HG03469 (cell line): Measurements from ENCODE around the gene LRRC4B.

ENCODE experiments used
- ATAC-seq: cut with Tn5 transposase; IDR thresholded peaks from one replicate; pipeline ENCODE4 v1.9.1; 2021; ENCODE audit warnings: mild to moderate bottlenecking, moderate library complexity, moderate number of reproducible peaks; ENCODE audit not compliant: unreplicated experiment

The LRRC4B gene

DNA sequence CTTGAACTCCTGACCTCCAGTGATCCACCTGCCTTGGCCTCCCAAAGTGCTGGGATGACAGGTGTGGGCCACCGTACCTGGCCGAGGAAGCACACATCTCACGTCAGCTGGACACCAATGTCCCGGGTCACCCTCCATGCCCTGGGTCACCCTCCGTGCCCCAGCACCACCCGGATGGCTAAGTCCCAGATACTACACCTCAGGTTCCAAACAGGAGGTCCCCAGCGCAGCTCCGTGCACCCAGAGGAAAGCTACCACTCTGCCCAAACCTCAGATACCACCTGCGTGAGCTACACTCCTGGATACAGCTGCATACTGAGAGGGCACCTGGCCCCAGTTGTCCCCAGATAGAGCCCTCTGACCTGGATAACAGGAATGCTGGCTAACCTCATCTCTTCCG, 14.0 kb downstream of the LRRC4B start:
- no peak for ATAC-seq

DNA sequence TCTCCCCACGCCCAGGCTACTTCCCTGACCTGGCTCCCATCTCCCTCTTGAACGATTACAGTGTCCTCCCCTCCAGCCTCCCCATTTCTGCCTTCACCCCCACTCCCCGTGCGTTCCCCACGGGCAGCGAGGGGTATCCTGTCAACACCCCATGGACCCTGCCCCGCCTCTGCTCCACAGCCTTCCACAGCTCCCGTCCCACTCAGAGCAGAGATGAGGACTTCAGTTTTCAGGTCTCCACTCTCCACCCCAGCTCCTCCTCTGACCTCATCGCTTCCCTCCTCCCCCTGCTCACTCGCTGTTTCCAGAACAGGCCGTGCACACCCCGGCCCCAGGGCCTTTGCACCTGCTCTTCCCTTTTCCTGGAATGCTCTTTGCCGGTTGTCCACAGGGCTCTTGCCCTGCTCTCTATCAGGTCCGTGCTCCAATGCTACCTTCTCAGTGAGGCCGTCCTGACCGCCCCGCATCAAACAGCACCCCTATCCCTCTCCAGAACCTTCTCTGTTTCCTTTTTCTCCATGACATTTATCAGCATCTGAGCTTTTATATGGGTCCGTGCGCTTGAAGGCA, 15.0 kb downstream of the LRRC4B start:
- ATAC-seq: no peak

DNA sequence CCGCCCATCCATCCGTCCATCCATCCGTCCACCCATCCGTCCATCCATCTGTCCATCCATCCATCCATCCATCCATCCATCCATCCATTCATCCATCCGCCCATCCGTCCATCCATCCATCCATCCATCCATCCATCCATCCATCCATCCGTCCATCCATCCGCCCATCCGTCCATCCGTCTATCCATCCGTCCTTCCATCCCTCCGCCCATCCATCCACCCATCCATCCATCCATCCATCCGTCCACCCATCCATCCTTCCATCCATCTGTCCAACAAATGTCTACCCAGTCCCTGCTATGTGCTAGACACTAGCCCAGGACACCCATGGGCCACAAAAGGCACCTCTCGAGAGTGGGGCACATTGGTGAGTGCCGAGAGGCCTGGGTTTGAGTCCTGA, 15.7 kb downstream of the LRRC4B start:
- no peak for ATAC-seq

DNA sequence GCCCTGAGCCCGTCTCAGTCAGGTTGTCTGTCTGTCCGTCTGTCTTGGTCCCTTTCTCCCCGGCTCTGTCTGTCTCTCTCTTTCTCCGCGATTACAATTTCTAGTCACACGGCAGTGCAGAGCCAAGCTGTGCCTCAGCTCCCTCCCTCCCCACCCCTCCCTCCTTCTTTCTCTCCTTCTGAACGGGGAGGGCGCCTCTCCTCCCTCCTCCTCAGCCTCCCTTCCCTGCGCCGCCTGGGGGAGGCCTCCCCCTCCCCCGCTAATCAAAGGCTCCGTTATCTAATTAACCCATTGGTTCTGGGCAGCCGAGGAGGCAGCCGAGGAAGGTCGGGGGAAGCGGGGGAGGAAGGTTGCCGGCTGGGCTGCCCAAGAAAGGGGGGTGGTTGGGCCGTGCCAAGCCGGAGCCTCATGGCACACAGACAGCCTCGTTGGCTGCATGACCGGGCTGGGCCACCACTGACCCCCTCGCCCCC, 16.5 kb downstream of the LRRC4B start:
- no peak for ATAC-seq

DNA sequence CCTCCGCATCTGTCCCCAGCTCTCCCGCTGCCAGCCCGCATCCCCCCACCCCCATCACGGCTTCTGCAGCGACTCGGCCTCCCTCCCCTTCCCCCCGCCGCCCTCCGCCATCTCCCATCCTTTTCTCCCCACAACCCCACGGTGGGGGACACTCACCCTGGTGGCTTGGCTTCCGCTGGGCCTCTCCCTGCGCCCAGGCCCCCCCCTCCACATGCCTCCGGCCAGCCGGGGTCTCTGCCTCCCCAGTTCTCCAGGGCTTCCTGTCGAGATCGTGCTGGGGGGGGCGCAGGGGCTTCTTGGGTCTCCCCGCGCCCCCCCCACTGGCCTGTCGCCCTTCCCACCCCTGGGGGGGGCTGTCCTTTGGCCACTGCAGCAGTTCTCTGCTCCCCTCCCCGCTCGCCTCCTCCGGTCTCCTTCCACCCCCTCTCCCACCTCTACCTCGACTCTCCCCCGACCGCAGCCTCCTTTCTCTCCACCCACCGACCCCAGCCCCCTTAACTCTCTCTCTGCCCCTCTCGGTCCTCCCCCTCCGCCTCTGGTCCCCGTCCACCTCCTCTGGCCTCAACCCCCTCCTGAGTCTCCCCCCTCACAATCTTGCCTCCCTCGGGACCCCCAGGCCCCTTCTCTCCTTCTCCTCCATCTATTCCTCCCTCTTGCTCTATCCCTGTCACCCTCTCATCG, 17.1 kb downstream of the LRRC4B start:
- ATAC-seq: no peak

DNA sequence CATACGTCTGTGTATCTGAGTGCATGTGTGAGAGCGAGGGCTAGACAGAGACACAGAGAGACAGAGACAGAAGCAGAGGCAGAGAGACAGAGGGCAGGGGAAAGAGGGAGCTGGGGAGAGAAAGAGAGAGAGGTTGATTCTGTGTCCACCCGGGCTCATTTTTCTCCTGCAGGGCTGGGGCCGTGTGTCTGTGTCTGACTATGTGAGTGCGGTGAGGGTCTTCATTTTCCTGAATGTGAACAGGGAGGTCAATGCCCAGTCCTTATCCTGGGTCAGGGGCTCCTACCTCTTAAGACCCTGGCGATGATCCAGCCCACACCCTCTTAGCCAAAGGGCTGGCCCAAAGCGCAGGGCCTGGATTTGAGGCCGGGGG, 17.7 kb downstream of the LRRC4B start:
- no peak for ATAC-seq

DNA sequence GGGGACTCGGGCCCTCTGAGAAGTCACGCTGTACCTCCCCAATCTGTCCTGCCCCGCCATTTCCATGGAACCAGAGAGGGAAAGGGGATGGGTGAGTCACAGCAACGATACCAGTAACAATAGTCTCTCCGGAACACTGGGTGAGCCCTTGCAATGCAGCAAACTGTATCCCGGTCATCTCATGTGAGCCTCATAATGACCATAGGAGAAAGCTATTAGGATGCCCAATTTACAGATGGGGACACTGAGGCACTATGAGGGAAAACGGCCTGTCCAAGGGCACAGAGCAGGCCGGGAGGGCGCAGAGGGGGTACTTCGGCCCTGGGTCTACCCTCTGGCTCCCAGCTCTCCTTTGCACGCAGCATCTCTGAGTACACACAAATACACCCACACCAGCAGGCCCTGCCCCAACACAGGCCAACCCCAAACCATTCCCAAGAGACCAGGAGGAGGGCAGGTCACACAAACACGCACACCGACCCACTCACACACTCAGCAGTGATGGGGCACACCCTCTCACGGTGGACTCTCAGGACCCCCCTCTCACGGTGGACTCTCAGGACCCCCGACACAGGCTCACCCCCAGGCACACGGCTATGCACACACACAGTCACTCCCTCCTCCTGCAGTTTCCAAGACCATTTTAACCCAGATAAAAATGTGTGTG, 18.2 kb downstream of the LRRC4B start:
- no peak for ATAC-seq

DNA sequence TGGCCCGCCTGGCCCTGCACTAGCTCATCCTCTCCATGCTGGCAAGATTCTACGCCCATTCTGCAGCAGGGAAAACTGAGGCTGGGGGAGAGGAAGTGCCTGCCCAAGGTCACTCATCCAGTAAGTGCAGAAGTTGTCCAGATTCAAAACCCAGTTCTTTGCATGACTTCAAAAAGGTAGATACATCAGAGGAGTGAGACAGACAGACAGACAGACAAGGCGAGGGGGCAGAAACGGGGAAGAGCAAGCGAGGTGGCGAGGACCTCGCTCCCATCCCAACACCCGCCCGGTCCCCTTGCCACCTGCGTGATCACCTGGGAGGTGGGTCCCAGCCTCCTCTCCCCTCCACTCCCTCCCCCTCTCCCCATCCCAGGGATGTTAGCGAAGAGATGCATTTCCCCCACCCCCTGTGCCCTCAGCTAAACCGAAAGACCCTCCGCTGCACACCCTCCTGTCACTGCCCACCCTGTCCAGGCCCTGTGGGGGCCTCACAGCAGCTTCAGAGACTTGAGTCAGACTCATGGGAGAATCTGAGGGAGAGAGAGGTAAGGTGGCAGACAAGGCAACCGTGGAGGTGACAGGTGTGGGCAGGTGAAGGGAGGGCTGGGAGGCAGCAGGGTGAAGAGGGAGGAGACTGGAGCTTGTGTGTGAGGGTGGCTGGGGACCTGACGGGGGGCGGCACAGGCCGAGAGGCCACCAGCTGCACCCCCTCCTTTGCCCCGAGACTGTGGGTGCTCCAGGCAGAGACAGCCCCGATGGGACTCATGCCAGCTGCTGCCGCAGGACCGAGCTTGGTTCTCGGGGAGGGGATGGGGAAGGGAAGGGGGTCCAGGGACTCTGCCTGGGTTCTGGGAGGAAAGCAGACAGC, 18.9 kb downstream of the LRRC4B start:
- no peak for ATAC-seq

DNA sequence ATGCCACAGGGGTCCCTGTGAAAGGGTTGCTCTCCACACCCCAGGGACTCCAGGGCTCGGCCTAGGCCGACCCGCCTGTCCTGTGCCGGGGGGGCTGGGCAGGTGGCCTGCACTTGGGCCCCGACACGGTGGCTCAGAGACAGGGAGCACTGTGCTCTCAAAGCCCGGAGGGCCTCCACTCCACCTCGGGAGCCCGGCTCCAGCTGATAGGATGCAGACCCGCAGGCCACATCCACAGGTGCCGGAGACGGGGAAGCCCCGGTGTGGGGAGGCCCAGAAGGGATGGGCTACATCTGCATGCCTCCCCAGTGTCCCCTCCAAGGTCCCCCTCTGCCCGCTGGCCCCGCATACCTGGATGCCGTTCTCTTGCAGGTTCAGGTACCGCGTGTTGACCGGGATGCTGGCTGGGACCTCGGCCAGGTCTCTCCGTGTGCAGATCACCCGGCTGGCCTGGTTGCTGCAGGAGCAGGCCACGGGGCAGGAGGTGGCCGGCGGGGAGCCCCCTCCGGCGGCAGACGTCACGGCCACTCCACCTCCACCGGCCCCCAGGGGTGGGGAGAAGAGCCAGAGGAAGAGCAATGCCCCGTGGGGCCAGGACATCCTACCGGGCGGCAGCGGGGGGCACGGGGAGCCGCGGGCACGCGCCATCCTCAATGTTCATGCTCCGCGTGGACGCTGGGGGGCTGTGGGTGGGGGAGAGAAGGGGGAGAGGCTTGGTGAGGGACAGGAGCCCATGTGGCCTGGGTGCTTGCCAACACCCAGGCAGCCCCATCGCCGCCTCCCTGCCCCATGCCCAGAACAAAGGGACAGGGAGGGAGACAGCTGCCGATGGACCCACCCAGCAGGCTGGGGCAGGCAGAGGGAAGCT, 19.8 kb downstream of the LRRC4B start:
- ATAC-seq: no peak

DNA sequence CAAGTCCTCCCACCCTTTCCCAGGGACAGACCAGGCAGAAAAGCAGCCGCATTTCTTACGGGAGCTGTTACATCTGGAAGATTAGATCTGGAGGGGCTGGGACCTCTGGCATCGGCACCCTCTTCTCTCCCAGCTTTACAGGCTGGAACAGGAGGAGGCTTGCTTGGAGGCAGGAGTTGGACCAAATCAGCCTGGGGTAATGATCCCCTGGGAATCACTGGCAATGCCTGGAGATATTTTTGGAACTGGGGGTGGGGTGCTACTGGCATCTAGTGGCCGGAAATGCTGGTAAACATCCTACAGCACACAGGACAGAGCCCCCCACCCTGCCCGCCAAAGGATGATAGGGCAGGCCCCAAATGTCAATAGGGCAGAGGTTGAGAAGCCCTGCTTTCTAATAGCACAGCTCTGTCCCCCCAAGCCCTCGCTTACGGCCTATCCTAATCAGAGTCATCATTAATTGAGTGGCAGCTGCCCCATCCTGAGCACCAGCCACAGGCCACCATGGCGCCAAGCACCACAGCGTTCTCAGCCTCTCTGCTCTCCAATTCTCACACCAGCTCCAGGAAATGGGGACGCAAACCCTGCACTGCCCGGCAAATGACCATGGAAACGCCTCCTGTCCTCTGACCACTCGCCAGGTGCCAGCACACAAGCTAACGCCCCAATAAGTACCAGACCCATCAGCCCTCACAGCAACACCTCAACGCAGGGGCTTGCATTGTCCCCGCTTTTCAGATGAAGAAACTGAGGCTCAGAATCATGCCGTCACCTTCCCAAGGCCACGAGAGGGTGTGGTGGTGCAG, 20.6 kb downstream of the LRRC4B start:
- ATAC-seq: no peak

DNA sequence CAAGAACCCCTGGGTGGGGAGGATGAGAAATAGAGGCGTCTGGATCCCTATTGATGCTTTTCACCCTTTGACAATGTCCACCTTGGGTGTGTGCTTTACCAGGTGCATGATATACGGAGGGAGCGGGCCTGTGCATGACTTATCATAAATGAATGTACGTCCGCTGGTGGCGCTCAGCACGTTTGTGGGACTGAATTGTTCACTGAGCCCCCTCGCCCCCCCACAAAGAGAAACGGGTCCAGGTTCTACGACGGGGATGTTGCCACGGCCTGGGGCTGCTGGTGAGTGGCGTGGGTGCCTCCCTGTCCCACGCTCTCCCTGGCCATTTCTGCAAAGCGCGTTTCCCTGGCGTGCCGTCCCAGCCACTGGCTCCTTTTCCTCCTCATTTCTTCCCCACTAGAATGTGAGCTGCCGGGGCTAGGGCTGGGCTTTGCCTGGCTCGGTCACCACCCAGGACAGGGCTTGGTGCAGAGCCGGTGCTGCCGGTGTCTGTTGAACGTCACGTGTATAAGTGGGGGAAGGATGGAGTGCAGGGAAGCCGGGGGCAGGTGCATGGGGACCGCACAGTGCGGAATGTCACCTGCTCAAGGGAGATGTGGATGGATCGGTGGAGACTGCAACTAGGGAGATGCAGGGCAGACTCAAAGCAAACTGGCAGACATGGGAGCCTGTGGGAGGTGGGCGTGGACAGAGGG, 21.6 kb downstream of the LRRC4B start:
- ATAC-seq: no peak

DNA sequence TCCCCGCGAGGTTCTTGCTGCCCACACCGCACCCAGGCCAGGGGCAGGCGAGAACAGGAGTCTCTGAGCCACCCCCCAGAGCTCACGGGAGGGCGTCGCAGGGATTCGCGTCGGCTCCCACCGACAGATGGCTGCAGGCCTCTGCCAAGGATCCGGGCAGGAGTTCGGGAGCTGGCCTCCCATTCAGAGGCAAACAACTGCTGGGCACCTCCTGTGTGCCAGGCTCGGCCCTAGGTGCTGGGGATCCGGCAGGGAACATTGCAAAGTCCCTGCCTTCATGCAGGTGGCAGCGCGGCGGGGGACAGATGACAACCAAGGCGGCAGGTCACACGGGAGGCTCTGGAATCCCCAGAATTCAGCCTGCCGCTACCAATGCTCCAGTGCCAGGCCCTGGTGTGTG, 25.3 kb downstream of the LRRC4B start:
- ATAC-seq: no peak

DNA sequence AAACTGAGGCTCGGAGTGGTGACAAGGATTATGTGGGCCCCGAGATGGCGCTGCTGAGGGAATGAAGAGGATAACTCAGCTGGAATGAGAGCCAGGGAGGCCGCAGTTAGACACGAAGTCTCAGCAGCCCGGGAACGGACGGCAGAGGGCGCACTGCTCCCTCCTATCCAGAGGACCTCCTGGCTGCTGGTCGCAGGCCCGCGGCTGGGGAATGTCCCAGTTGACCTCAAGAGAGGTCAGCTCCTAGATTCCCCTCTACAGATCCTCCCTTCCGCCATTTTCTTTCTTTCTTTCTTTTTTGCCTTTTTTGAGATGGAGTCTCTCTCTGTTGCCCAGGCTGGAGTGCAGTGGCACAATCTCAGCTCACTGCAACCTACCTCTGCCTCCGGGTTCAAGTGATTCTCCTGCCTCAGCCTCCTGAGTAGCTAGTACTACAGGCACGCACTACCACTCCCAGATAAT, 30.4 kb downstream of the LRRC4B start:
- ATAC-seq: no peak

DNA sequence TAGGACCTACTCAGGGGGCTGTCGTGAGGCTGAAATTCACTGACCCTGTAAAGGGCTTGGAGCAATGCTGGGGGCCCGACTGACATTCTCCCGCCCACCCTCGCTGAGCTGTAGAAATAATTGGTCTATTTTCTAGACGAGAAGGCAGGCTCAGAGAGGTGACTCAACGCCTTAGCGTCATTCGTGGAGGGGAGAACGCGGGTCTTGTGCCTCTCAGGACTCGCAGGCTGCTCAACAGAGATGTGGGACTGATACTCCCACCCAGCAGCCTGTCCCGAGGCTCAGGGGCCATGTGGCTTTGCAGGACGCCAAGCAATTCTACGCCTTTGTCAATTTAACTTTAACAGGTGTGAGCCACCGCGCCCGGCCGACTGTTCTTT, 30.9 kb downstream of the LRRC4B start:
- no peak for ATAC-seq

DNA sequence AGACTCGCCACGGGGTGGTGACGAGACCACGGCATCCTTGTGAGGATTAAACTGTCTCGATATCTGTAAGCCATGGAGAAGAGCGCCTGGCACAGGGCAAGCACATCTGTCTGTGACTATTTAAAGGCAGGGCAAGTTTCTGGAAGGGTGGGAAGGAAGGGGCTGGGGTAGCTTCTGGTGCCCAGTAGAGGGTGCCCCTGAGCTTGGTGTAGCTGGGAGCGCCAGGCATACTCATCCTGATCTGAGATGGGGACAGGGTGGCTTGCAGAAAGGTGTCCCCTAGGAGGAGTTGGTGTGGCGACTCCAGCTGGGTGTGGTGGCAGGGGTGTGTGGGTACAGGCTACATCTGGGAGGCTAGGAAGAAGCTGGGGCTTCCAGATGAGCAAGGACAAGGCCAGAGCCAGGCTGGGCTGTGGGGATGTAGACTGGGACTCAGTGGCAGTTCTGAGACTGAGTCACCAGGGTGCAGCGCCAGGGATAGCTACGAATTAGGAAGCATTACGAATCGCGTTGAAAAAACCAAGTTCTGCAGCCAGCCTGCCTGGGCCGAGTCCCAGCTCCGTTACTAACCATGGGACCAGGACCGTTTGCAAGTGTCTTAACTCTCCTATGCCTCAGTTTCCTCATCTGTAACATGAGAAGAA, 31.5 kb downstream of the LRRC4B start:
- no peak for ATAC-seq

DNA sequence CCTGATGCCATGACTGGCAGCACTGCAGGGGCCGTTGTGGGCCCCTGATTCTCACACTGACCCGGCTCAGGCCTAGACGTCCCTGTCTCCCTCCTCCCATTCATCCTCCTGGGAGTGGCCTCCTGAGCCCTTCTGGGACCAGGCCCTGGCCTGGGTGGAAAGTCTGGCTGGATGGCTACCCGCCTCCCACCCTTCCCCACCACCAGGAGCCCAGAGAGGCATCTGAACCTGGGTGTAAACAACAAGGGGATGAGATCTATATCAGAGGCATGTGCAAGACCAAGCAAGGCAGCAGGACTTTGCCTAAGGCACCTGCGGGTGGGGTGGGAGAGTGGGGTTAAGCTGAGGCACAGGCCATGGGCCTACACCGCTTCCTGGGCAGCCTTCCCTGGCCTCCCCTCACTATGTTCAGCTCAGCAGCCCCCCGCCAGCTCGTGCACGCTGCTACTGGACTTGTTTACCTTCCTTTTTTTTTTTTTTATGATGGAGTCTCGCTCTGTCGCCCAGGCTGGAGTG, 32.5 kb downstream of the LRRC4B start:
- ATAC-seq: no peak

DNA sequence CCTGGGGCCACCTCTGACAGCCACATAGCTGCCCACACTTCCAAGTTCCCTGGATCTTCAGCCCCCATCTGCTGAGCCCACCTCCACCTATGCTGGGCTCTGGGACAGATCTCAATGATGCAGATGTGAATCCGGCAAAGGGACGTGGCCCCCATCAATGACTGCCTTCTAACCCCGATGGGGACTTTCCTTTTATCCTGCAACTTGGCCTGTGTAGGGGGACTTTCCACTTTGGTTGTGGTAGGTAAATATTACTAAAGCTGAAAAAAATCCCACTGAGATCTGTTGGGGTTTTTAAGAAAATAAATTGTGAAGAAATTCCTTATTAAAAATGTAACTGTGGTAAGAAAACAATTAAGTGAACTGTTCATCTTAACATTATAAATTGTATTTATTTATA, 33.8 kb downstream of the LRRC4B start:
- no peak for ATAC-seq

DNA sequence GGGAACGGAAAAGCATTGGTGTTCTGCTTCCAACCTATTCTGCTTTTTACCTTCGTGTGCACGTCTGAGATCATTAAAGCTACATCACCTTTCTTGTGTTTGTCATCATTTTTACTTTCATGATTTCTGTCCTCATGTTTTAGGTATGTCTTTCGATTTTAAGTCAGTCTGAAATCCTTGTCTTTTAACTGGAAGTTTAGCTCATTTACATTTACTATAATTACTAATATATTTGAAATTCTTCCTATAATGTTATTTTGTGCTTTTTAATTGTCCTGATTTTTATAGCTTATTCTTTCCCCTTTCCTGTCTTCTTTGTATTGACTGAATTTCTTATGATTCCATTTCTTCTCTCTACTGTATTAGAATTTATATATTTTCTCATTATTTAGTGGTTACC, 35.3 kb downstream of the LRRC4B start:
- no peak for ATAC-seq
